Measurements from ENCODE around the gene KAZN.

Gene KAZN

DNA sequence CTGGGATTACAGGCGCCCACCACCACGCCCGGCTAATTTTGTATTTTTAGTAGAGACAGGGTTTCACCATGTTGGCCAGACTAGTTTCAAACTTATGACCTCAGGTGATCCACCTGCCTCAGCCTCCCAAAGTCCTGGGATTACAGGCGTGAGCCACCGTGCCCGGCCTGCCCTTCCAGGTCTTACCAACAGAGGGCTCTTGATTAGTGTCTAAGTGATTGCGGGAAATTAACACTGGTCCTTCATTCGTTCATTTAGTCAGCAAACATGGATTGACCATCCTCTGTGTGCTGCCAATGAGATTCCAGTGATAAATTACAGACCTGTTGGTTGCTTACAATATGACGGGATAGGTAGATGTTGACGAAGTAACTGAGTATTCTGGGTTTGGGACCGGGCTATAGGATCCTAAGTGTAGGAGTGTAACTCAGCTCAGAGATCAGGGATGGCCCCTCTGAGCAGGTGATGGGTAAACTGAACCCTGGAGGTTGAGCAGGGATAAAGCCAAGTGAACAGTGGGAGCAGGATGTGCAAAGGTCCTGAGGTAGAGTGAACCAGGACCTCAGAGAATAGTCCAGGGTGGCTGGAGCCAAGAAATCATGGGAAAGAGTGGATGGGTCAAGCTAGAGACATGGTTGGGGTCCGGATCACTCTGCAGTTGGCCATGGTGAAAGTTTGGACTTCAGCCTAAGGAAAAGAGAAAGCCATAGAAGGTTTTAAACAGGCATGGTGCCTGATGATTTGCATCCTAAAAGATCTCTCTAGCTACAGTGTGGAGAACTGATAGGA, 171.2 kb downstream of the KAZN start:
- no peak for DNase-seq (ENCODE audit: low read depth)

GRCh38 chr1:14773396-14774025, 175.0 kb downstream of the KAZN start:
- DNase-seq (ENCODE audit: low read depth) = no peak

DNA sequence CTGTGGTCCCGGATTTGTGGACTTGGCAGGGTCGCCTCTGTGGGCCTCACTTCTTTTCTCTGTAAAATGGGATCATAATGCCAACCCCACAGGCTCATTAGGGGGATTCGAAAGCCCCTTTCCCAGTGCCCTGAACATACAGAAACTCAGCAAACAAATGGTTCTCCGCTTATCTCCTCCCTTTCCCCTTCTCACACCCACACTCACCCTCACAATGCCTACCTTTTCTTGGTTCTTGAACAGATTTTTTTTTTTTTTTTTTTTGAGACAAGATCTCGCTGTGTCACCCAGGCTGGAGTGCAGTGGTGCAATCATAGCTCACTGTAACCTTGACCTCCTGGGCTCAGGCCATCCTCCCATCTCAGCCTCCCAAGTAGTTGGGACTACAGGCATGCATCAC, 175.7 kb downstream of the KAZN start:
- DNase-seq (ENCODE audit: low read depth) = no peak

GRCh38 chr1:14774988-14775387, 176.5 kb downstream of the KAZN start:
- DNase-seq (ENCODE audit: low read depth) = no peak

DNA sequence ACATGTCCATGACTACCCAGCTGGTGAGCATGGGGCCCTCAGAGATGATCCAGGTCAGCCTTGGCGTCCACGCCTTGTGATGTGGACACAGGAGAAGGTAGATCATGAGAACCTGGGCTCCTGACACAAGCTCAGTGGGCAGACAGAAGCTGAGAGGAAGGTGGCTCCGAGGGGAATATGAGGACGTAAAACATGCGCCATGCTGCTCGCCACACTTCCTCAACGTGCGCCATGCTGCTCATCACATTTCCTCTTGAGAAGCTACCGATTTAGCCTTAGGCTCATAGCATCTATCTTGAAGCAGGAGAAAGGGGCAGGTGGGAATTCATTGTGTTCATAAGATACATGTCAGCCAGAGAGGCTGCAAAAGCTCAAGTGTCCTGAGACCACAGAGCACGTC, 176.9 kb downstream of the KAZN start:
- no peak for DNase-seq (ENCODE audit: low read depth)

GRCh38 chr1:14777516-14778506, 179.3 kb downstream of the KAZN start:
- DNase-seq (ENCODE audit: low read depth) = no peak

DNA sequence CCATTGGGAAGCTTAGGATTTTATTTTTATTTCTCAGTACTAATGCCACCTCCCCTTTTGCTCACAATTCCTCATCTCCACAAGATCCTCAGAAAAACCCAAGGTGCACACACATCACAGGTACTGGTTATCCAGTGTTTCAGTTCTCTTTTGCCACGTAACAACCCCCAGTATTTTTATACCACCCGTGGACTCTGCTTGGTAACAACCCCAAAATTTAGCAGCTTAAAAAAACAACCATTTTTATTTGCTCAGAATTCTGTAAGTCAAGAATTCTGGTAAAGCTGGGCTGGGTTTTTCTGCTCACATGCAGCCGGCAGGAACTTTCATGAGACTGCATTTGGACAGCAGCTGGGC, 180.0 kb downstream of the KAZN start:
- DNase-seq (ENCODE audit: low read depth) = no peak

- DNase-seq (ENCODE audit: low read depth) = no peak
Measured at GRCh38 chr1:14778898-14779865, 180.7 kb downstream of the KAZN start.

GRCh38 chr1:14780271-14780670, 181.8 kb downstream of the KAZN start:
- DNase-seq (ENCODE audit: low read depth) = no peak

- no peak for DNase-seq (ENCODE audit: low read depth)
Measured at GRCh38 chr1:14781811-14782210, 183.3 kb downstream of the KAZN start.

- DNase-seq (ENCODE audit: low read depth) = no peak
Measured at GRCh38 chr1:14782741-14783591, 184.5 kb downstream of the KAZN start.

DNA sequence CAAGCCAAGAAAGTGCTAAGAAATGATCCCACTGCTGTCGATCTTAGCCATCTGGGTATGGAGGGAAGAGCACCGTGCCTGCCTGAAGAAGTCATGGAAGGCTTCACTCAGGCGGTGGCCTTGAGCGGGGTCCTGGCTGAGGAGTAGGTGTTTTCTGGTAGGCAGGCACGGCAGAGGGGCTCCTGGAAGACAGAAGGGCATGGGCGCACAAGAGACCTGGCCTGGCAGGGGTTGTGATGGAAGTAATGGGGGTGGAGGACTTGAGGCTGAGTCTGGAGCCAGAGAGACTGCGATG, 185.1 kb downstream of the KAZN start:
- DNase-seq (ENCODE audit: low read depth) = no peak

GRCh38 chr1:14784790-14785773, 186.6 kb downstream of the KAZN start:
- no peak for DNase-seq (ENCODE audit: low read depth)

DNA sequence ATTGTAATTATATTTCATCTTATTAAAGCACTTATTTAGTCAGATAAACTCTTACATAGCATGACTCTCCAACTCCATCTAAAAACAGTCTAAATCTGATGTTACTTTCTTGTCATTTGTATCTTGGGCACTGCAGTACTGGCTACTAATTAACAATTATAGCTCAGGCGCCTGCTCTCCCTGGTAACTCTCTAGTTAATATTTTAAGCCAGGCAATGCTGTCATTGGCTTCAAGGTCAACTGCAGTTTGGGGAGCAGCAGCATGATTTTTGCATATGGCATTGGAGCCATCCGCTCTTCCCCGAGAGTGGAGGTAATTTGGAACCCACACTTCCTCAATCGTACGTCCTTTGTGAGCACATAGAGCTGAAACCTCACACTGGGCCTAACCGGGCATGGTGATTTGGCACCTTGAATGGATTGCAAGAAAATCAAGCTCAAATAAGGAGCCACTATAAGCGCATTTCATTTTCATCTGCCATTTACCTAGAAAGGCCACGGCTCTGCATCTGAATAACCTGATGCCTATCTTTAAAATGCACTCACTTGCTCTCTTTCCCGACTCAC, 187.7 kb downstream of the KAZN start:
- no peak for DNase-seq (ENCODE audit: low read depth)

DNA sequence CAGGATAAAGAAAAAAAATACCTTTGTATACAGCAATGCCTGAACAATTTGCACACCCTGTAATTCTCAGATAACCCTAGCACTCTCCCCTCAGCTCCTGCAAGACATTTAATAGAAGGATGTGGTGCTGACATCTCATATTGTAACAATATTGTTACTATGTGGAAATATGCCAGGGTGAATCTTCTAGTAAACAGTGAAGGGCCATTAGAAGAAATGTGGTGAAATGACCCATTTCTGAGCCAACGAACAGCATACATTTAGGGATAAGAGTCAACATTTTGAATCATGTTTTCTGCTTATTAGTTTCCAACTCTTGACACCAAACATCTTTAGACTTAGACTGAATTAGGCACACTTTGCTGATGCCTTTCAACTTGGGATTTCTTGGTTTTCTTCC, 188.2 kb downstream of the KAZN start:
- DNase-seq (ENCODE audit: low read depth) = no peak

GRCh38 chr1:14787604-14788003, 189.1 kb downstream of the KAZN start:
- no peak for DNase-seq (ENCODE audit: low read depth)

DNA sequence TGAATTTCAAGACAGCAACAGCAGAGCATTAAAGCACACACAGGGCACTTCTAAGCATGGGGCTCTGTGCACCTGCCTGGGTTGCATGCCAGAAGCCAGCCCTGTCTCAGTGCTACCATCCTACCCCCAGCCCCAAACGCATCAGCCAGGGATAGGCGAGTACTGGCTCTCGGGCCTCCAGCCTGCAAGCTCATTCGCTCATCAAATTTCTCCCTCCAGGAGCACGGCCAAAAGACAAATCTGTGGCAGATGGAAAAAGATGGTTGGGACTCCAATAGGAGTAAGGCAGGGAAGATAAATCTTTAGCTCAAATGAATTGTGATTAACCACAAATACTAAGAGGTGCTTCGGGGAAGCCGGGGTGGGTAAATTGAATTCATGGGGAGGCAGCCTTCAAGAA, 189.6 kb downstream of the KAZN start:
- DNase-seq (ENCODE audit: low read depth) = no peak

- DNase-seq (ENCODE audit: low read depth) = no peak
Measured at GRCh38 chr1:14790982-14791381, 192.5 kb downstream of the KAZN start.

GRCh38 chr1:14791654-14792053, 193.2 kb downstream of the KAZN start:
- DNase-seq (ENCODE audit: low read depth) = no peak
